NB4 (cell line): ENCODE measurements around the gene ZMYM1.

Source experiments
- MYC ChIP-seq: IDR thresholded peaks from 2 replicates; pipeline ENCODE4 v1.6.1; 2011; ENCODE audit warnings: low read depth, low read length
- POLR2A ChIP-seq: IDR thresholded peaks from 2 replicates; pipeline ENCODE4 v1.6.1; 2011; ENCODE audit warnings: mild to moderate bottlenecking; ENCODE audit not compliant: insufficient read length; ENCODE audit errors: extremely low read depth
- TF ChIP-seq, protein P1 (sequence below): IDR thresholded peaks from one replicate; pipeline ENCODE4 v1.5.1; 2012; ENCODE audit warnings: low read depth, low read length

GRCh38 chr1:35033346-35033745, 45.8 kb upstream of the ZMYM1 start:
- TF ChIP-seq, protein P1, sequence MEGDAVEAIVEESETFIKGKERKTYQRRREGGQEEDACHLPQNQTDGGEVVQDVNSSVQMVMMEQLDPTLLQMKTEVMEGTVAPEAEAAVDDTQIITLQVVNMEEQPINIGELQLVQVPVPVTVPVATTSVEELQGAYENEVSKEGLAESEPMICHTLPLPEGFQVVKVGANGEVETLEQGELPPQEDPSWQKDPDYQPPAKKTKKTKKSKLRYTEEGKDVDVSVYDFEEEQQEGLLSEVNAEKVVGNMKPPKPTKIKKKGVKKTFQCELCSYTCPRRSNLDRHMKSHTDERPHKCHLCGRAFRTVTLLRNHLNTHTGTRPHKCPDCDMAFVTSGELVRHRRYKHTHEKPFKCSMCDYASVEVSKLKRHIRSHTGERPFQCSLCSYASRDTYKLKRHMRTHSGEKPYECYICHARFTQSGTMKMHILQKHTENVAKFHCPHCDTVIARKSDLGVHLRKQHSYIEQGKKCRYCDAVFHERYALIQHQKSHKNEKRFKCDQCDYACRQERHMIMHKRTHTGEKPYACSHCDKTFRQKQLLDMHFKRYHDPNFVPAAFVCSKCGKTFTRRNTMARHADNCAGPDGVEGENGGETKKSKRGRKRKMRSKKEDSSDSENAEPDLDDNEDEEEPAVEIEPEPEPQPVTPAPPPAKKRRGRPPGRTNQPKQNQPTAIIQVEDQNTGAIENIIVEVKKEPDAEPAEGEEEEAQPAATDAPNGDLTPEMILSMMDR: no peak
- TF ChIP-seq POLR2A (no peak), MYC (no peak)
